ENCODE data around the gene QSOX1. TPM values are rescaled to one million over a fixed set of nuclear protein-coding genes. Genes with fewer than 3 reads are reported as not detected.

The QSOX1 gene
- total RNA-seq, 2 donors from 2014 or later: 82.4 to 168 TPM

GRCh38 chr1:180178511-180179161 lies 24.0 kb downstream of the QSOX1 start:
- DNase-seq (ENCODE audit: low spot score): no peak
- H3K27ac ChIP-seq: no peak overlapping the region
- H3K4me1 ChIP-seq (ENCODE audit: control insufficient read depth in 1 of 2, low read depth in 2 of 2): peaks cover 4 to 8% of the 10 kb centered on the region in 2 donors
- H3K4me3 ChIP-seq: no peak overlapping the region
- peak; percentile 95 for TF ChIP-seq CTCF (IDR thresholded peaks at IDR 0.05)
- no peaks in the 10 kb centered on the region for H3K9me3 ChIP-seq
- no peaks in the 10 kb centered on the region for H3K27me3 ChIP-seq (replicated peaks; ENCODE audit: insufficient read depth)
- ATAC-seq (ENCODE audit: insufficient number of reproducible peaks, low FRiP score, low read depth): no peak
- H3K36me3 ChIP-seq: no peaks in the 10 kb centered on the region

- Histone ChIP-seq H3K4me3 (no peak overlapping the region), H3K4me1 (ENCODE audit: control insufficient read depth in 1 of 2, low read depth in 2 of 2) (peaks cover 0 to under 1% of the 10 kb centered on the region in 2 donors), H3K36me3 (peaks cover 6% of the 10 kb centered on the region), H3K9me3 (no peaks in the 10 kb centered on the region), H3K27me3 (replicated peaks; ENCODE audit: insufficient read depth) (no peaks in the 10 kb centered on the region), H3K27ac (no peak overlapping the region)
- ATAC-seq (ENCODE audit: insufficient number of reproducible peaks, low FRiP score, low read depth) (no peak), DNase-seq (ENCODE audit: low spot score) (no peak)
- no peak for TF ChIP-seq CTCF (IDR thresholded peaks at IDR 0.05)
These were observed 24.7 kb downstream of the QSOX1 start for GRCh38 chr1:180179162-180179957.

- TF ChIP-seq CTCF (IDR thresholded peaks at IDR 0.05): peak; percentile 13
- no peak for ATAC-seq (ENCODE audit: insufficient number of reproducible peaks, low FRiP score, low read depth)
- Histone ChIP-seq H3K27me3 (replicated peaks; ENCODE audit: insufficient read depth) (no peaks in the 10 kb centered on the region), H3K27ac (no peak overlapping the region), H3K9me3 (no peaks in the 10 kb centered on the region), H3K36me3 (peaks cover 18% of the 10 kb centered on the region), H3K4me3 (no peak overlapping the region), H3K4me1 (ENCODE audit: control insufficient read depth in 1 of 2, low read depth in 2 of 2) (no peaks in the 10 kb centered on the region)
- DNase-seq (ENCODE audit: low spot score): no peak
These were observed 26.4 kb downstream of the QSOX1 start for GRCh38 chr1:180181048-180181447.

- ATAC-seq (ENCODE audit: insufficient number of reproducible peaks, low FRiP score, low read depth) (no peak), DNase-seq (ENCODE audit: low spot score) (no peak)
- no peak overlapping the region for H3K27ac ChIP-seq
- H3K9me3 ChIP-seq: no peaks in the 10 kb centered on the region
- H3K4me3 ChIP-seq: no peak overlapping the region
- no peak for TF ChIP-seq CTCF (IDR thresholded peaks at IDR 0.05)
- H3K4me1 ChIP-seq (ENCODE audit: control insufficient read depth in 1 of 2, low read depth in 2 of 2): no peaks in the 10 kb centered on the region
- no peaks in the 10 kb centered on the region for H3K27me3 ChIP-seq (replicated peaks; ENCODE audit: insufficient read depth)
- H3K36me3 ChIP-seq: peaks cover 27% of the 10 kb centered on the region
These were observed 27.4 kb downstream of the QSOX1 start for GRCh38 chr1:180181996-180182642.

- no peak for TF ChIP-seq CTCF (IDR thresholded peaks at IDR 0.05)
- Histone ChIP-seq H3K27ac (no peak overlapping the region), H3K4me3 (no peak overlapping the region), H3K4me1 (ENCODE audit: control insufficient read depth in 1 of 2, low read depth in 2 of 2) (no peaks in the 10 kb centered on the region), H3K27me3 (replicated peaks; ENCODE audit: insufficient read depth) (no peaks in the 10 kb centered on the region), H3K36me3 (peaks cover 27% of the 10 kb centered on the region), H3K9me3 (no peaks in the 10 kb centered on the region)
- DNase-seq (ENCODE audit: low spot score): no peak
- no peak for ATAC-seq (ENCODE audit: insufficient number of reproducible peaks, low FRiP score, low read depth)
These were observed 28.1 kb downstream of the QSOX1 start for GRCh38 chr1:180182643-180183311.
